Measurements from ENCODE around the gene DCAF7.

Gene DCAF7

DNA sequence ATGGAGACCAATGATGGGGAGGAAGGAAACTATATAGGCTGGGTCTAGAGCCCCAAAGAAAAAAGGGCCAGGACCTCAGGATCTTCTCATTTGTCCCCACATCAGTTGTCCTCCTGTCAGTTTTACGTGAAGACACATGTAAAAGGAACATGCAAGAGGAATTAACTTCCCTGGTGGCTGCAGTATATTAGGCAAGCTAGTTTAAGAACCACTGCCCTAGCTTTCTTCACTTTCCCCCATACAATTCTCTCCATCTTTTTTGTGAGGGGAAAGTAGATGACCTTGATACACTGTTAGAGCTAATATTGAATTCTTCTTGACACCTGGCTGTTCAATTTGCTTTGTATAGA, 74.2 kb downstream of the DCAF7 start:
- Histone ChIP-seq H3K4me1 (peaks cover 9% of the 10 kb centered on the region), H3K4me3 (no peak overlapping the region), H3K9me3 (no peaks in the 10 kb centered on the region), H3K36me3 (replicated peaks) (no peaks in the 10 kb centered on the region), H3K27me3 (ENCODE audit: low read depth) (no peaks in the 10 kb centered on the region)
- DNase-seq (ENCODE audit: low spot score in 2 of 2) = no peak
- in situ Hi-C loops (cut with MboI; ENCODE audit: low sequenced_read_pairs) = no loop called here

DNA sequence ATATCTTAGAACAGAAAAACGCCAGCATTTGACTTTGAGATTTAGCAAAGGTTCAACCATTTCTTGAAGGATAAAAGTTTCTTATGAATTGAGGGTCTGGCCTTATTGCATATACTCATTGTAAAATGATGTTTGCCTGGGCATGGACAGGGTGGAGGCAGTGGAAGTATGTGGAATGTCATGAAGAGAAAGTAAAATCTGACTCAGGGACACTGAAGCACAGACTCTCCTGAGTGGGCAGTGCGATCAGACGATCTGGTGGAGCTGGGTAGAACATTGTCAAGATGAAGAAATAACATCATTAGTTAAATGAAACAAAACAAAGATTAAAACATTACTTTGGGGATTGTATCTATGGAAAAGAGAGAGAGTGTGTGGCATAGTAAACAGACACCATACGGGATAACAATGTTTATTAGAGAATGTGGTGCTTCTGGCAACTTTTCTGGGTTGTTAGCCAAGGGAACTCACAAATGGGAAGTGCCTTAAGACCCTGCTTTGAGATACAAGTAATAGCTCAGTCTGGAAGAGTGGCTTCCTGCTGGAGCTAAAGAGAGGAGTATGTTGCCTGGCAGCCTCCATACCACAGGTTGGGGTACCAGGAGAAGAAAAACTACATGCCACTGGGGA, 76.4 kb downstream of the DCAF7 start:
- no peak for DNase-seq (ENCODE audit: low spot score in 2 of 2)
- in situ Hi-C loops (cut with MboI; ENCODE audit: low sequenced_read_pairs) = no loop called here
- no peaks in the 10 kb centered on the region for H3K9me3 ChIP-seq
- no peaks in the 10 kb centered on the region for H3K27me3 ChIP-seq (ENCODE audit: low read depth)
- H3K4me3 ChIP-seq = no peak overlapping the region
- peaks cover 10% of the 10 kb centered on the region for H3K4me1 ChIP-seq
- no peaks in the 10 kb centered on the region for H3K36me3 ChIP-seq (replicated peaks)

DNA sequence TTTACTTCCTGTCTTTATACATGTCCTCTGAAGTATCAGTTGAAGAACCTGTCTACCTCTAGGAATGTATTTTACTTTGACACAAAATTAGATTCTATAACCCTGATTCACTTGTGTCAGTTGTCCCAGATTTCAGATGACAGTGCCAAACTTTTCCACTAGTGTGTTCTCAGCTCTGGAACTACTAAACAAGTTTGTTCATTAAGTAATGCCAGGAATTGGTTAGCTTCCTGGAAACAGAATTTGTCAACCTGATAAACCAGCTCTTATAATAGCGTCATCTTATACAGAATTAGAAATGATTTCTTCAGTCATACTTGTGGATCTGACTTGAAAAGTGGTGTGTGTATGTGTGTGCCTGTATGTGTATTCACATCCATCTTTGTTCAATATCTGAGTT, 79.3 kb downstream of the DCAF7 start:
- in situ Hi-C loops (cut with MboI; ENCODE audit: low sequenced_read_pairs) = no loop called here
- peaks cover 8% of the 10 kb centered on the region for H3K36me3 ChIP-seq (replicated peaks)
- DNase-seq (ENCODE audit: low spot score in 2 of 2) = no peak
- H3K9me3 ChIP-seq = no peaks in the 10 kb centered on the region
- H3K4me3 ChIP-seq = no peak overlapping the region
- peaks cover 18% of the 10 kb centered on the region for H3K4me1 ChIP-seq
- no peaks in the 10 kb centered on the region for H3K27me3 ChIP-seq (ENCODE audit: low read depth)

DNA sequence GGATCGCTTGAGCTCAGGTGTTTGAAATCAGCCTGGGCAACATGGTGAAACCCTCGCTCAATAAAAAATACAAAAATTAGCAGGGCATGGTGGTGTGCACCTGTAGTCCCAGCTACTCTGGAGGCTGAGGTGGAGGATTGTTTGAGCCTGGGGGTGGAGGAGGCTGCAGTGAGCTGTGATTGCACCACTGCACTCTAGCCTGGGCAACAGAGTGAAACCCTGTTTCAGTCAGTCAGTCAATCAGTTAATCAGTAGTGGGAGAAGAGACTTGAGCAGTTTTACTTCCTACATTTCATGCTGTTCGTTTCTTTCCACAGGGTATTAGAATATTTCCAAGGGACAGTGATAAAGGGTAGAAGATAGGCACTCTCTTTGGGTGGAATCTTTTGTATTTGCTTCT, 80.8 kb downstream of the DCAF7 start:
- H3K4me3 ChIP-seq = no peak overlapping the region
- no peak for DNase-seq (ENCODE audit: low spot score in 2 of 2)
- H3K27me3 ChIP-seq (ENCODE audit: low read depth) = no peaks in the 10 kb centered on the region
- in situ Hi-C loops (cut with MboI; ENCODE audit: low sequenced_read_pairs) = no loop called here
- peaks cover 20% of the 10 kb centered on the region for H3K36me3 ChIP-seq (replicated peaks)
- H3K4me1 ChIP-seq = peaks cover 15% of the 10 kb centered on the region
- no peaks in the 10 kb centered on the region for H3K9me3 ChIP-seq

DNA sequence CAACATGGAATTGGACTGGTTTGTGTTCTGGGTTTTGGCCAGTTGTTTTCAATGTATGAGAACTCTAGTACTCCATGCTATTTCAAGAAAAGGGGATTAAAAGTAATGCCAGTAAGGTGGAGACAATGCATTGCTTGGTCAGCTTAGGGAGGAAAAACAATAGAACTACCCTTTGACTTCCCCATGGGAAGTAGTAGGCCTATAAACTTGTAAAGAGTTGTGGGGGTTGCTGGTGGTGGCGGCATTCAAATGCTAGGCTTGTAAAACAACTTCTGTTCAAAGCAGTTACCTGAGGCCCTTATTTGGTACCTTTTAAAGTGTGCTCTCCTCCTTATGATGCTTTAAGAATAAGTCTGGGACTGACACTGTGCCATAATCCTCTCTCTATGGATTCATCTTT, 81.3 kb downstream of the DCAF7 start:
- in situ Hi-C loops (cut with MboI; ENCODE audit: low sequenced_read_pairs) = no loop called here
- Histone ChIP-seq H3K36me3 (replicated peaks) (peaks cover 25% of the 10 kb centered on the region), H3K4me3 (no peak overlapping the region), H3K4me1 (peaks cover 15% of the 10 kb centered on the region), H3K27me3 (ENCODE audit: low read depth) (no peaks in the 10 kb centered on the region), H3K9me3 (no peaks in the 10 kb centered on the region)
- DNase-seq (ENCODE audit: low spot score in 2 of 2) = peak; percentile 62 to 92

DNA sequence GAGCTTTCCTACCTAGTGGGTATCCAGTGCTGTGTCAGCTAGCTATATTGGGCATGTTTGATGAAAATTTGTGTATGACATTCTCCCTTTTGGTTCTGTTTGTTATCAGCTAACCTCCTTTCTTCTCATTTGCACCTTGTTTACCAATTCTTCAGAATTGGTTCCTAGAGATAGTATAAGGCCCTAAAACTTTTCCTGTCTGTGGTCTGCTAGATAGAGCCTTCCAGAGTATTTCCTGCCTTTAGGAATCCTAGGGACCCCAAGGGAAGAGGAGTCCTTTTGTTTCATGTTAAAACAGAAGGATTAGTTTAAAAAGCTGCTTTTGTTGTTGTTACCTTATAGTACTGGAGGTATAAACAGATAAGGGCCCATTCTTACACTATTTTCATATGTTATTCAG, 83.5 kb downstream of the DCAF7 start:
- DNase-seq (ENCODE audit: low spot score in 2 of 2) = no peak
- in situ Hi-C loops (cut with MboI; ENCODE audit: low sequenced_read_pairs) = no loop called here

DNA sequence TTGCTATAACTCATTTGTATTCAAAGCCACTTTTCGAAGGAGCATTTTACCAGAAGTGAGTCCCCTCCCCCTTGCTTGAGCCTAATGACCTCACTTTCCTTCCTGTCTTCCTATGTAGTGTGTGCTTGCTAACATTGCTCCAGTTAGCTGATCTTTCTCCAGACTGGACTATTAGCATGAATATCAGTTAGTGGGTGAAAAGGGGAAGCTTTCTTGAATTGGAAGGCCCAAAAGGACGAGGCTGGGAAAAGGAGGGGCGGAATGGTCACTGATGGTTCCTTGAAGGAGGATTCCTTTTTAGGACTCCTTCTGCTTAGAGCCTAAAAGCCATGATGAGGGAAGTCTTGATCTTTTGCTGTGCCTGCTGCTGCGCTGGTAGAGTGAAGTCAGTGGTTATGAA, 83.9 kb downstream of the DCAF7 start:
- peaks cover 28% of the 10 kb centered on the region for H3K36me3 ChIP-seq (replicated peaks)
- DNase-seq (ENCODE audit: low spot score in 2 of 2) = no peak

More for the DNA sequence above, 83.5 kb downstream of the DCAF7 start:
- no peak overlapping the region for H3K4me3 ChIP-seq
- no peaks in the 10 kb centered on the region for H3K27me3 ChIP-seq (ENCODE audit: low read depth)
- peaks cover 28% of the 10 kb centered on the region for H3K36me3 ChIP-seq (replicated peaks)
- no peaks in the 10 kb centered on the region for H3K9me3 ChIP-seq
- H3K4me1 ChIP-seq = peaks cover 15% of the 10 kb centered on the region

DNA sequence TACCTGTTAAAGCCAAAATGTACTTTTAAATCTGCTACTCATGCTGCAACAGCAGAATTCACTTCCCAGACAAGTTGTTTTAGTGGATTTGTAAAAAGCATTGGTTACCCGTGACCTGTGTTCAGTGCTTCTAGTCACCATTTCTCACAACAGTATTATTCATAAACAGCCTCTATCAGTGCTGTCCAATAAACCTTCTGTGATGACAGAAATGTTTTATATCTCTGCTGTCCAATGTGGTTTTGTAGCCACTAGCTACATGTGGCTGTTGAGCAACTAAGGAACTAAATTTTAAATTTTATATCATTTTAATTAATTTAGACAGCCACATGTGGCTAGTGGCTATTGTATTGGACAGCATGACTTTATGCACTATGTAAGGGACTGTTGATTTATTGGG, 84.5 kb downstream of the DCAF7 start:
- no peak for DNase-seq (ENCODE audit: low spot score in 2 of 2)
- no peak overlapping the region for H3K4me3 ChIP-seq
- peaks cover 15% of the 10 kb centered on the region for H3K4me1 ChIP-seq
- no peaks in the 10 kb centered on the region for H3K9me3 ChIP-seq
- in situ Hi-C loops (cut with MboI; ENCODE audit: low sequenced_read_pairs) = no loop called here
- H3K36me3 ChIP-seq (replicated peaks) = peaks cover 28% of the 10 kb centered on the region
- H3K27me3 ChIP-seq (ENCODE audit: low read depth) = no peaks in the 10 kb centered on the region

More for the DNA sequence above, 83.9 kb downstream of the DCAF7 start:
- H3K4me1 ChIP-seq = peaks cover 15% of the 10 kb centered on the region
- in situ Hi-C loops (cut with MboI; ENCODE audit: low sequenced_read_pairs) = no loop called here
- H3K27me3 ChIP-seq (ENCODE audit: low read depth) = no peaks in the 10 kb centered on the region
- no peak overlapping the region for H3K4me3 ChIP-seq
- H3K9me3 ChIP-seq = no peaks in the 10 kb centered on the region

DNA sequence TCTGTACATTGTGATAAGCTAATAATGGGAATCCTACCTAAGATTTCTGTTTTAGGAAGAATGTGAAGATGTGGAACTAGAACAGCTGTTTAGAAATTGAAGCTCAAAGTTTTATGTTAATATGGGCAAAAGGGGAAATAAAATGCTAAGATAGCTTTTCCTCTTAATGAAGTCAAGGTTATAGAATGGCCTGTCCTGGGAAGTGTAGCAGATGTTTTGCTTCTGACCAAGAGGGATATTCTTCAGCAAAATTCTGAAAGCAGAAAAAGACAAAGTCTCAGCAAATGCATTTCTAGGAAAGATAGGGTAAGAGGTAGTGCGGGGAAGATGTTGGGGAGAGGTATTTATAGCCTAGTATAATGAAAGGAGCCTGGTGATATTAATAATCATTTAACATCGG, 85.0 kb downstream of the DCAF7 start:
- Histone ChIP-seq H3K9me3 (no peaks in the 10 kb centered on the region), H3K4me1 (peaks cover 15% of the 10 kb centered on the region), H3K36me3 (replicated peaks) (peaks cover 28% of the 10 kb centered on the region), H3K4me3 (no peak overlapping the region), H3K27me3 (ENCODE audit: low read depth) (no peaks in the 10 kb centered on the region)
- in situ Hi-C loops (cut with MboI; ENCODE audit: low sequenced_read_pairs) = no loop called here
- no peak for DNase-seq (ENCODE audit: low spot score in 2 of 2)

DNA sequence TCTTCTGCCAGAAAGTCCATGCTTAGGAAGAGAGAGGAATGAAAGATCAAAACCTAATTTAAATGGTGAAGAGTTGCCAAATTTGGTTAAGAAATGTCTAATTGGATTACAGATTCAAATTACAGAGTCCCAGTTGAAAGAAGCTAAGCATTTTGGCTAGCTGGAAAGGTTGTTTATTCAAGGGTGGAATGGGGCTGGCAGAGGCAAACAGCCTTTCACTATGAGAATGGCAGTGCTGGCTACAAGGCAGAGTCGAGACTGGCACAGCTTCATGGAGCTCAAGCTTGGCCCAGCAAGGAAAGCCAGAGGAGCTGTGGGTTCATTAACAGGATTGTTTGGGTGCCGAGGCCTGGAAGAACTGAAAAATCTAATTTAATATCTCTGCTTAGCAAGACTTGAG, 85.5 kb downstream of the DCAF7 start:
- Histone ChIP-seq H3K4me1 (peaks cover 15% of the 10 kb centered on the region), H3K27me3 (ENCODE audit: low read depth) (no peaks in the 10 kb centered on the region), H3K36me3 (replicated peaks) (peaks cover 28% of the 10 kb centered on the region), H3K9me3 (no peaks in the 10 kb centered on the region), H3K4me3 (no peak overlapping the region)
- no peak for DNase-seq (ENCODE audit: low spot score in 2 of 2)
- in situ Hi-C loops (cut with MboI; ENCODE audit: low sequenced_read_pairs) = no loop called here

DNA sequence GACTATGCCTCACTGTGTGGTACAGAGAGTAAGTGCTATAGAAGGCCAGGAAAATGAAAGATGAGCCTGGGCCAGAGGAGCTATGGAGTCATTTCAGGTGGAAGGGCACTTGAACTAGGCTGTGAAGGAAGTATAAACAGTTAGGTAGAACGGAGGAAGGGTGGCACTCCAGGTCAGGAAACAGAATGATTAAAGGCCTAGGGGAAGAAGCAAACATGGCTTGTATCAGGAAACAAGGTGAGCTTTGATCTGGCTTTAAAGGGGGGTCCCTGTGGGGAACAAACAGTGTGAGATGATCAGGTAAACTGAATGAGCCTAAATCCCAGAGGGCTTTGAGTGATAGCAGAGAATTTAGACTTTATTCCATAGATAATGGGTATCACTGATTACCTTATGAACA, 88.8 kb downstream of the DCAF7 start:
- in situ Hi-C loops (cut with MboI; ENCODE audit: low sequenced_read_pairs) = no loop called here
- Histone ChIP-seq H3K27me3 (ENCODE audit: low read depth) (no peaks in the 10 kb centered on the region), H3K9me3 (no peaks in the 10 kb centered on the region), H3K4me3 (no peak overlapping the region), H3K4me1 (no peaks in the 10 kb centered on the region), H3K36me3 (replicated peaks) (peaks cover 20% of the 10 kb centered on the region; the same call in 1 of the 2 replicates)
- DNase-seq (ENCODE audit: low spot score in 2 of 2) = no peak

DNA sequence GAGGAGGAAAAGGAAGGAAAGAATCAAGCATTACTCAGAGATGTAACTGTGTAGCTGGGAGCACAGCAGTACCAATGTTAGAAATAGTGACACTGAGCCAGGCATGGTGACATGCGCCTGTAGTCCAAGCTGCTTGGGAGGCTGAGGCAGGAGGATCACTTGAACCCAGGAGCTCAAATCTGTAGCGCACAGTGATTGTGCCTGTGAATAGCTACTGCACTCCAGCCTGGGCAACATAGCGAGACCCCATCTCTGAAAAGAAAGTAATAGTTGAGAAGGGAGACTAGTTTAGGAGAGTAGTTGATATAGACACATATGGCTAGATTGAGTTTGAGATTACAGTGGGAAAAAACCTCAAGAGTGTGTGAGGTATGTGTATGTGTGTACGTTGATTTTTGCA, 89.8 kb downstream of the DCAF7 start:
- no peaks in the 10 kb centered on the region for H3K9me3 ChIP-seq
- H3K4me3 ChIP-seq = no peak overlapping the region
- in situ Hi-C loops (cut with MboI; ENCODE audit: low sequenced_read_pairs) = no loop called here
- DNase-seq (ENCODE audit: low spot score in 2 of 2) = no peak
- H3K36me3 ChIP-seq (replicated peaks) = peaks cover 17% of the 10 kb centered on the region; the same call in 1 of the 2 replicates
- H3K4me1 ChIP-seq = no peaks in the 10 kb centered on the region
- H3K27me3 ChIP-seq (ENCODE audit: low read depth) = no peaks in the 10 kb centered on the region

DNA sequence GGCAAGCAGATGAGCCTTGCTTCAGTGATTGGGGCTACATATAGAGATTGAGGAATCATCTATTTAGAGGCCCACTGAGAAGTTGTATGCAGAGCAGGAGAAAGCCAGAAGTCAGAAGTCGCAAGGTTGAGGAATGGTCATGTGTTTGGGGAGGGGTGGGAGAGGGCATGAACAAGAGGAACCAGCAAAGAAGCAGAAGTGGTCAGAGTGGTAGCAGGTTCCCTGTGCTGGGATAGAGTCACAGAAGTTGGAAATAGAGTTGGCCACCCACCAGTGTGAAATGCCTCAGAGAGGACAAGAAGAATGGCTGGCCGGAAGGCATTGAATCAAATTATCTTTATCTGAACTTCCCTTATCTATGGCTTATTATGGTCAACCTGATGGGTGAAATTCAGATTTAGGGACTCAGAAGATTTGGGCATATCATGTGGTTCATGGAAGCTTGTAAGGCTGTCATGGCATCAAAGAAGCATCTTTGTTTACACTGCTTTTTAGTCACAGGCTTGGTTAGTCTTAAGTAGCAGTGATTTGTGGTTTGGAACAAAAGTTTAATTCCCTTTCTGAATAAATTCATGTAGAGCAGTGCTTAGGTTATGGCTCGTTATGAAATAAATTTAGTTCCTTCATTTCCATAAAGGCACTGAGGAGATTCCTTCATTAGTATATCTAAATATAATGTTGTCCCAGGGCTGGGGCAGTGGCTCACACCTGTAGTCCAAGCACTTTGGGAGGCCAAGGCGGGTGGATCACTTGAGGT, 91.6 kb downstream of the DCAF7 start:
- in situ Hi-C loops (cut with MboI; ENCODE audit: low sequenced_read_pairs) = no loop called here
- Histone ChIP-seq H3K36me3 (replicated peaks) (peaks cover 13% of the 10 kb centered on the region; the same call in 1 of the 2 replicates), H3K9me3 (no peaks in the 10 kb centered on the region), H3K4me3 (no peak overlapping the region), H3K4me1 (no peaks in the 10 kb centered on the region), H3K27me3 (ENCODE audit: low read depth) (no peaks in the 10 kb centered on the region)
- no peak for DNase-seq (ENCODE audit: low spot score in 2 of 2)

All from HAP-1 (cell line).